GM19468 (cell line): Measurements from ENCODE around the gene LRRC34.
A peak's percentile ranks its signal among the peaks of the same experiment; 100 is the strongest.

Source experiments
- ATAC-seq: cut with Tn5 transposase; IDR thresholded peaks from one replicate; pipeline ENCODE4 v1.9.1; 2021; ENCODE audit warnings: mild to moderate bottlenecking, moderate library complexity, moderate number of reproducible peaks; ENCODE audit not compliant: unreplicated experiment; ENCODE audit errors: extremely low read depth

LRRC34 gene, protein sequence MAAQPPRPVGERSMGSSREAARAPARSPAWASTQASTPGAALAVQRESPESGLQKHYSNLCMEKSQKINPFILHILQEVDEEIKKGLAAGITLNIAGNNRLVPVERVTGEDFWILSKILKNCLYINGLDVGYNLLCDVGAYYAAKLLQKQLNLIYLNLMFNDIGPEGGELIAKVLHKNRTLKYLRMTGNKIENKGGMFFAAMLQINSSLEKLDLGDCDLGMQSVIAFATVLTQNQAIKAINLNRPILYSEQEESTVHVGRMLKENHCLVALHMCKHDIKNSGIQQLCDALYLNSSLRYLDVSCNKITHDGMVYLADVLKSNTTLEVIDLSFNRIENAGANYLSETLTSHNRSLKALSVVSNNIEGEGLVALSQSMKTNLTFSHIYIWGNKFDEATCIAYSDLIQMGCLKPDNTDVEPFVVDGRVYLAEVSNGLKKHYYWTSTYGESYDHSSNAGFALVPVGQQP

DNA sequence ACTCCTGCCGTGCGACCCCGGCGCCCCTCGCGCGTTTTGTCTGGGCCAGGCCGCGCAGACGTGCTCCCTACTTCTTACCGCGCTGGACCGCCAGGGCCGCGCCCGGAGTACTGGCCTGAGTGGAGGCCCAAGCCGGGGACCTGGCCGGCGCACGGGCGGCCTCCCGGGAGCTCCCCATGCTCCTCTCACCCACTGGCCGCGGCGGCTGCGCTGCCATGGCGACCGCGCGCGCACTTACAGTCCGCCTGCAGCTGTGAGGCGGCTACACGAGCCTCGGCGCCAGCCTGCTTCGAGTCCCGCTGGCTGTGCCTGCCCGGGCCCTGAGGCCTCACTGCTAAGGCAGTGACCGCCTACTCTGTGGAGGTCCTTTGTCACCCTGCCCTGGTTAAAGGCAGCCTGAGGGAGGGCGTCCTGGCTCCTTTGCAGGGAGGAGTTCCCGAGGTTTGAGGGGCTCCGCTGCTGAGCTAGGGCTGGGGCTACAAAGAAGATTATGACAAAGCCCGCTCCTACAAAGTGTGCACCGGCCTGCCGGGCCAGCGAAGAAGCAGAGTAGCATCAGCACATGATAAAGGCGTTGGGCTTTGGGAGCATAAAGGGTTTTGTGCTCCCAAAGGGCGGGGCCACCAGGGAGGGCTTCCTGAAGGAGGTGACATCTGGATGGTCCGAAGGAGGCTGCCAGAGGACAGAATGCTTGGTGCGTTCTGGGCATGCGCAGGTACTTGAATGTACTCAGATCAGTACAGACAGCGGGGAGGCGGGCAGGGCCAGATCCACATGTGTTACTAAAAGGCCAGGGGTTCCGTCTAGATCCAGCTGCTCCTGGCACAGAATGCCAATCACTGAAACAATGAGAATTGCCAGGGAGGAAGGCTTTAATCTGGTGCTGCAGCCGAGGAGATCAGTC, at the start of gene LRRC34, which contains the start of gene LRRIQ4:
TSS of gene LRRC34 (minus strand) at position 573 of the 904 bp plus-strand sequence. CDS start at position 217, 356 bp downstream.
TSS of gene LRRIQ4 (plus strand) at position 539 of the 904 bp plus-strand sequence. CDS start 9,052 bp downstream, outside the sequence.
- ATAC-seq, result no peak

DNA sequence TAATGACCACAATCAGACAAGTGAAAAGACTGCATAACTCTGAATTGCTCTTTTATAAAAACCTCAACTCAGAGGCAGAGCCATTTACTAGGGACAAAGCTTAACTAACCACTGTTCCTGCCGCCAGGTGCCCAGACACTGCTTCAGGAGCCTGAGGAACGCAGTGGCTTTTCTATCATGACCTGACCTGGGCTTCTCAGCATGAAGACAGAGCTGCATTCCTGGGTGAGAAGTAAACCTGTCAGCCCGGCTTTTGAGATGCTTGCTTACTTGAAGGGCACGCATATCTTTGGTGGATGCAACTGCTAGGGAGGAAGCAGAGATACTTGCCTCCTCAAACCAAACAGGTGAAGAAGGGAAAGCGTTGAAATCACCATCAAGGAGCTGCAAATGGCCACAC, 49.2 kb upstream of the LRRC34 start:
- ATAC-seq, result no peak

DNA sequence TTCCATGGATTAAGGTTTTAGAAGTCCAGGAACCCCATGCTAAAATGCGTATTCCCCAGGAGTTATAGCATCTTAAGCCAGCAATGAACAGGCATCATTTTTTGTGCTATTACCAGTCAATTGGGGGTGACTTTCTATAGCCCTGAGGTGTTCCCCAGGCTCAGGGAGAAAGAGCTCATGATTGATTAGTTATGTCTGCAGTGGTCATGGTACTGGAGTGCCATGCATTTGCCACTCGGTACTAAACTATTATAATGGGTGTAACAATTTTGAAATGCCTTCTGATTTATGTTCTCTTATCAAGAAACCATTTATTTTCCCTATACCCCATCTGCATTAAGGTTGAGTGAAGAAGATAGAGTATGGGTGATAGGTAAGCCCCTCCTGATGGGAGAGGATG, 45.1 kb upstream of the LRRC34 start:
- ATAC-seq, result no peak

DNA sequence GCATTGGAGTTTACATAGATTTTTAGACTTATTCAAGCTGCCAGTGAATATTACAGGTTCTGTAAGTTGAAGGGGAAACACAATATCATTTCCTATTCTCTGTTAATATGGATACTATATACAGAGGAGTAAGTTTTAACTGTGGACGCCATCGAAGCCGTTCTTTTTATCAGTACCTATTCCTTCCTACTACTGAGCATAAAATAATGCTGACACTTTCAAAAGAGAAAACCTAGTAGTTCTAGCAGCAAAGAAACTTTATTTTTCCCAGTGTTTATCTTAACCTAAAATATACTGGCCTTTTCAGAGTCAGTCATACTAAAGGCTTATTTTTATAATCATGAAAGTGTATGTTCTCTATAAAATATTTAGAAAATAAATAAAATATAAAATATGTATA, 42.8 kb upstream of the LRRC34 start:
- no peak for ATAC-seq

DNA sequence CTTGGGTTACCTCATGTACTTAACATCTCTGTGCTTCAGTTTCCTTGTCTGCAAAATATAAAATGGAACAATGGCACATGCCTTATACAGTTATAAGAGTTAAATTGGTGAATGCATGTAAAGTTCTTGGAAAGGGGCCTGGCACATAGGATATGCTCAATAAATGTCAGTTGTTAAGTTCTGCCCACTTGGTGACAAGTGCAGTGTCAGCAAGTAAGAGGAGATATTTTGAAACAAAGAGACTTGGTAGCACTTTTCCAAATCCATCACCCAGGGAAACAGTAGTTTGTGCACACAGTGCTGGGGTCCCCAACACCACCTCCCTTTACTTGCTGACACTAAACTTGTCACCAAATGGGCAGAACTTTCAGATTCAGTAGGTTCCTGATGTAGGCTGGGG, 37.9 kb upstream of the LRRC34 start:
- no peak for ATAC-seq

DNA sequence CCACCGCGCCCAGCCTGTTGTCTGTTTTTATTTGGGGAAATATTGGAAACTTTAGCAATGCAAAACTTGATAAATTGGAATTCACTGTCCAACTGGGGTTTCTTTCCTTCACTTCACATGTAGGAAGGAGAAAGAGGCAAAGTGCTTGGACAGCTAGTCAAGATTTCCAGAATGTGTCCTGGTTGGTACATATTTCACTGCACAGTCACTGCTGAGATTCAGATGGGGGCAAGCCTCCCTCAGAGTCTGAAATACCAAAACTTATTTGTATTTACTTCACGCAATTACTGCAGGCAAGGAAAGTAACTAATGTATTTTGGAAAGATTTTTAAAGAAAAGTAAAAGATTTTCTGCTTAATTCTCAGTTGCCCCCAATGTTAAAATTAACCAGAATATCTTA, 36.0 kb upstream of the LRRC34 start:
- ATAC-seq, result no peak

DNA sequence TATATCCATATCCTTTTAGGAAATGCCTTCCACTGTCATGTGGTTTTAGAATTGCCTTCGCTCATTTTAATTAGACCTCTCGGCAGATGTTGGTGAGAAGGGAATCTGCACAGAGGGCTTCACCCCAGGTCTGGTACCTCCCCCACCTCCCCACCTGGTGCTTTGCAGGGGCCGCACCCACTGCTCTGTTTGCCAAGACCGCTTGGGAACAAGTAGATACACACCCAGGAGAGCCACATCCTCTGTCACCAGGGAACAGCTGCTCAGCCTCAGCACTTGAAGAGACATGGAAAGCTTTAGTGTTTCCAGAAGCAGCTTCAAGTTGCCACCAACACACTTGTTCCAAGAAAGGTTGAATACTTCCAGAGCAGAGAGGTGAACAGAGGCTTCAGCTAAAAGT, 35.2 kb upstream of the LRRC34 start:
- ATAC-seq, result no peak

DNA sequence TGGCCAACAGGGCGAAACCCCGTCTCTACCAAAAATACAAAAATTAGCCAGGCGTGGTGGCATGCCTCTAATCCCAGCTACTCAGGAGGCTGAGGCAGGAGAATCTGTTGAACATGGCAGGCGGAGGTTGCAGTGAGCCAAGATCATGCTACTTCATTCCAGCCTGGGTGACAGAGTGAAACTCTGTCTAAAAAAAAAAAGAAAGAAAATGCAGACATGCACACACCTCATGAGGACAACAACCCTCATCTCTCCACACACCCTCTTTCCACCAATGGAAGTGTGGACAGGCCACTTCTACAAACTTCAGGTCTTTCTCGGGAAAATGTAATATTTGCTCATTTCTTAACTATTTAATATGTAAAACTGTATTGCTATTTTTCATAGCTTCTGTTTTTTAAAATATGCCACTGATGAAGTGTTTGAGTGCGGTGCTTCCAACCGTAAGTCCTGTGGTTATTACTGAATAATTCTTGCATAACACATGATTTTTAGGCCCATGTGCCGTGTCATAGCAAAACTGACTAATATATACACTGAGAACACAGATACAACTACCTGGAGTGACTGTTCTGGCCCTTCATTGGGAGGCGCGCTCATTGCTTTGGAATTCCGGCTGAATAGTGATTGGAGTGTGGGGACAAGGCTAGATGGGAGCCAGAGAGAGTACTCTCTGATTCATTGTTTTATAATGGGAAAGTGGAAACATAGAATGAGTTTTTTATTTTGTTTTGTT, 33.9 kb upstream of the LRRC34 start:
- ATAC-seq, result peak; percentile 92

DNA sequence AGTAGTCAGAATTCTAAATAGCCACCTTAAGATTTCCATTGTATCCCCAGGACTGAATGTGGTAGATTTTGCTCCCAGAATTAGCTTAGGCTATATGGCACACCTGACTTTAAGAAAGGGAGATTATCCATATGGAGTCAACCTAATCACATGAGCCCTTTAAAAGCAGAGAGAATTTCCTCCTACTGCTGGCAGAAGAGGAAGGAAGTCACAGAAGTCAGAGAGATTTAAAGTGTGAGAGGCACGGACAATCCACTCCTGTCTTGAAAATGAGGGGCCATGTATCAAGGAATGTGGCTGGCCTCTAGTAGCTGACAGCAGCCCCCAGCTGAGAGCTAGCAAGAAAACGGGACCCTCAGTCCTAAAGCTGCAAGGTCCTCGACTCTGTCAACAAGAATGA, 30.3 kb upstream of the LRRC34 start:
- no peak for ATAC-seq

DNA sequence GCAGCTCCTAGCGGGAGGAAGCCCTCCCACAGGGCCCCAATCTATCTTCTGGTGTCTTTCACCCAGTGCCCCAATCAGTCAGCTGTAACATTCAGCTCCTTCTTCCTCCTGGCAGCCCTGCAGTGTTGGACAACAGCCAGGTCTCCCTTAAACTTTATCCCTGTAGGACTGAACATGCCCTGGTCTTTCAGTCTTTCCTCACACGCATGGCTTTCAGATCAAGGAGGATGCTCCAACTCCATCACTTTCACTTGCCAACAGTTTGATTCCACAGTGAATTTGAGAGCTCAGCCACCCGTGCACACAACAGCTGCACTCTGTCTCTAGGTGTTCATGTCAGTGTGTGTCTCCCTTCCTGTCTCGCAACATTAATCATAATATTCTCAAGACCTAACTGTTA, 28.5 kb upstream of the LRRC34 start:
- ATAC-seq, result no peak

DNA sequence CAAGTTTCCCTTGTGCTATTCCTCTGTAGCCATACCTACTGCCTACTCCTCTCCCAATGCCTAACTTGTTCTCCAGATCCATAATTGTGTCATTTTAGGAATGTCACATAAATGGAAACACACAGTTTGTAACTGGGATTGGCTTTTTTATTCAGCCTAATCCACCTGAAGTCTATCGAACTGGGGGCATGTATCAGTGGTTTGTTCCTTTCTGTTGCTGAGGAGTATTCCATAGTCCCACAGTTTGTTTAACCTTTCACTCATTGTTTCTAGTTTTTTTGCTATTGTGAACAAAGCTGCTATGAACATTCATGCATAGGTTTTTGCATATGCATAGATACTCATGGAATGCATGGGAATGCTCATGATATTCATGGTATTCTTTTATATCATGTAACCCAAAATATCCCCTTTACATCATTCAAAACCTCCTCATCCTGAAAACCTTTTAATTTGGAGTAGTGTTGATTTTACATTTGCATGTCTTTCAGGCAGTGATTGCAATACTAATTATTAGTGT, 25.9 kb upstream of the LRRC34 start:
- no peak for ATAC-seq

DNA sequence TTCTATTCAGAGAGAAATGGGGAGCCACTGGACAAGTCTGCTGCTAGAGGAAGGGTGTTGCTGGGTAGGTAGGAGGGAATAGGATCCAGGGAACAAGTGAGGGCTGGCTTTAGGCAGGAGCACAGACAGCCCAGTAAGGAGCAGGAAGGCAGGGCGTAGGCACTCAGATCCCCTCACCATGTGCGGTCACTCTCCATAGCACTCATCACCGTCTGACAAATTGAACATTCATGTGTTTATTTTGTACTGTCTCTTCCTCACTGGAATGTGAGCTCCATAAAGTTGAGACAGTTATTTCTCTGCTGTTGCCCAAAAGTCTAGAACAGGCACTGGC, 24.2 kb upstream of the LRRC34 start:
- no peak for ATAC-seq

DNA sequence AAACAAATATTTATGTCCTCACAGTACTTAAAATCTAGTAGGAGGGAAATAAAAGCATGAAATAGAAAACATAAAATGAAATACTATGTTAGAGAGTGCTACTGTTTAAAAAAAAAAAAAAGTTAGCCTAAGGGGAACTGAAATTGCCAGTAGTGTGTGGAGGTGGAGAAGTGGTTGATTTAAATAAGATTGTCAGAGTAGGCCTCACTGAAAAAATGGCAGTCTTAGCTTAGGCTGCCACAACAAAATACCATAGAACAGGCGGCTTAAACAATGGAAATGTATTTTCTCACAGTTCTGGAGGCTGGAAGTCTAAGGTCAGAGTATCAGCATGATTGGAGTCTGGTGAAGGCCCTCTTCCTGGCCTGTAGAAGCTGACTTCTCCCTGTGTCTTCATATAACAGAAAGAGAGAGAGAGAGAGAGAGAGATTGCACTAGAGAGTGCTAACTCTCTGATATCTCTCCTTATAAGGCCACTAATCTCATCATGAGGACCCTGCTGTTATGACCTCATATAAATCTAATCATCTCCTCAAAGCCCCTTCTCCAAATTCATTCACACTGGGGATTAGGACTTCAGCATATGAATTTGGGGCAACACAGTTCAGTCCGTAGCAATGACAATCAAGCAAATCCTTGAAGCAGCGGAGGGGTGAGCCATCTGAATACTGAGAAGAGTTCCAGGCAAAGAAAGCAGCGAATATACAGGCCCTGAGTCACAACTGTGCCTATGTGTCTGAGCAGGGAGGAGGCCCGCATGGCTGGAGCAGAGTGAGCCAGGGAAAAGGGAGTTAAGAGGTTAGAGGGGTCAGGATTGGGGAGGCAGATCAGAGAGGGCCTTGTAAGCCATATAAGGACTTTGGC, 23.6 kb upstream of the LRRC34 start:
- ATAC-seq, result no peak

DNA sequence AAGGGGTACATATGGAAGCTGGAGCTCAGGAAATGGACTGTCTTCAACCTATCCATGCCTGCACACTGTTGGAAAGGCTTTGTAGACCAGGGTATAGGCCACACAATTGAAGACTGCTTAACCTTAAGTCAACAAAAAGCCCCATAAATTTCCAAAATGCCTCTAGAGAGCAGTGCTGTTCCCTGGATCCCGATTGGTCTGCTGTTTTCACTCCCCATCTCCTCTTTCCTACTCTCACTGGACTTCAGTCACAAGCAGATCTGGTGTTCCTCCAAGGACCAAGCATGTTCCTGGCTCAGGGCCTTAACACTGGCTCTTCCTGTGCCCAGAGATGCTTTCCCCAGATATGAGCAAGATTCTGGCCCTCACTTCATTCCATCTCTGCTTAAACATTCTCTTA, 22.8 kb upstream of the LRRC34 start:
- ATAC-seq, result no peak

DNA sequence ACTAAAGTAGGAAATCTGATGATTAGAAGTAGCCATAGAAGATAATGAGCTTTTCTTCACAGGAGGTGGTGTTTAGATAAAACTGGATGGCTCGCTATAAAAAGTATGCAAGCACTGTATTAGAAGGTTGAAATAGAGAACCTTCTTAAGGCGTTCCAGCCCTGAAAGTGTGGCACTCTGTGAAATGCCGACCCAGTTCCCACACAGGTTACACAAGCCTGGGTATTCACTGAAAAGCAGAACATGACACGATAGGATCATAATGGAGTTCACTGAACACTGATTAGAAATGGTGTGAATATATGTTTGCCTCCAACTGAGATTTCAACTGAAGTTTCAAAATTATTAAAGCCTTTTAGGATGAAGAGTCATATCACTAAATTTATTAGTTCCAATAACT, 15.0 kb upstream of the LRRC34 start:
- ATAC-seq, result no peak

DNA sequence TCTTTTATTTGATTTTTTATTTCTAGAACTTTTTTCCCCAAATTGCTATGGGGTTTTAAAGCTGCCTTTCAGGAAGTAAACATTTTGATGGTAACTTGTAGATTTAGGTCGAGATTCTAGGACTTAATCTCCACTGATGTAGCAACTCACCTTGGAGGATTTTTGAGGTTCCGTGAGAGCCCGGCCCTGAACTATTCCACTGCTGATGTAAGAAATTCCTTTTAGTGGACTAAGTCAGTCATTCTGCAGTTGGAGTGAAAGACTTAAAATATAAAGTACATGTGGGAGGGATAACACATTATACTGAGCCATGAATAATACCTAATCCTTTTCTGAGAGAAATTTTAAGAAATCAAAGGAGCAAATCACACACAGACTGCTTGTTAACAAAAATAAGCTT, 12.6 kb upstream of the LRRC34 start:
- ATAC-seq, result no peak

DNA sequence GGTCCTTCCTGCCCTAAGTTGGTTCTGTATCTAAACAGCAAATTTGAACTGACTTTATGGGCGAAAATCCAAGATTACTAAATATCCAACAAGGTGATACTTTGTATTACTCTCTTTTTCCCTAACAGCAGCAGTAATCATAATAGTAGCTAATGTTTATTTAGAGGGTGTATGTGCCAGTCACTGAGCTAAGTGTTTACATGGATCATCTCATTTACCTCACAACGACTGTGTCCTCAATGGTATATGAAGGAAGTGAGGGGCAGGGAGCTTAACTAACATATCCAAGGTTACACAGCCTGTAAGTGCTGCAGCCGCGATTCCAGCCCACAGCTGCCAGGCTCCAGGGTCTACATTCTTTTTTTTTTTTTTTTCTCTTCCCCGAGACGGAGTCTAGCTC, 10.3 kb upstream of the LRRC34 start:
- no peak for ATAC-seq

DNA sequence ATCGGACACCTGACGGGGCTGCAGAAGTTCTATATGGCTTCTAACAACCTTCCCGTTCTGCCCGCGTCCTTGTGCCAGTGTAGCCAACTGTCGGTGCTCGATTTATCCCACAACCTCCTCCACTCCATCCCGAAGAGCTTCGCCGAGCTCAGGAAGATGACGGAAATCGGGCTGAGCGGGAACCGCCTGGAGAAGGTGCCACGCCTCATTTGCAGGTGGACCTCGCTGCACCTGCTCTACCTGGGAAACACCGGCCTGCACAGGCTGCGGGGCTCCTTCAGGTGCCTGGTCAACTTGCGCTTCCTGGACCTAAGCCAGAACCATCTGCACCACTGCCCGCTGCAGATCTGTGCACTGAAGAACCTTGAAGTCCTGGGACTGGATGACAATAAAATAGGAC, 9.8 kb upstream of the LRRC34 start:
- ATAC-seq, result no peak

DNA sequence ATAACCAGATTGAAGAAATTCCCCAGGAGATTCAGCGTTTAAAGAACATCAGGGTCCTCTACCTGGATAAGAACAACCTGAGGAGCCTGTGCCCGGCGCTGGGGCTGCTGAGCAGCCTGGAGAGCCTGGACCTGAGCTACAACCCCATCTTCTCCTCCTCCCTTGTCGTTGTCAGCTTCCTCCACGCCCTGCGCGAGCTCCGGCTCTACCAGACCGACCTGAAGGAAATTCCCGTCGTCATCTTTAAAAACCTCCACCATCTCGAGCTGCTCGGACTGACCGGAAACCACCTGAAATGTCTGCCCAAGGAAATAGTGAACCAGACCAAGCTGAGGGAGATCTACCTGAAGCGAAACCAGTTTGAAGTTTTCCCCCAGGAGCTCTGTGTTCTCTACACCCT, 9.4 kb upstream of the LRRC34 start:
- ATAC-seq, result no peak
